HG03571 (cell line): ENCODE results near the gene KLHDC4.
"Not testable (repeated sequence)": the region's sequence is repeated elsewhere in the genome, so short reads cannot be mapped to it uniquely, and the experiment has no call there.

Experiments used
- ATAC-seq: cut with Tn5 transposase; IDR thresholded peaks from one replicate; pipeline ENCODE4 v1.9.1; 2021; ENCODE audit not compliant: unreplicated experiment

The KLHDC4 gene

DNA sequence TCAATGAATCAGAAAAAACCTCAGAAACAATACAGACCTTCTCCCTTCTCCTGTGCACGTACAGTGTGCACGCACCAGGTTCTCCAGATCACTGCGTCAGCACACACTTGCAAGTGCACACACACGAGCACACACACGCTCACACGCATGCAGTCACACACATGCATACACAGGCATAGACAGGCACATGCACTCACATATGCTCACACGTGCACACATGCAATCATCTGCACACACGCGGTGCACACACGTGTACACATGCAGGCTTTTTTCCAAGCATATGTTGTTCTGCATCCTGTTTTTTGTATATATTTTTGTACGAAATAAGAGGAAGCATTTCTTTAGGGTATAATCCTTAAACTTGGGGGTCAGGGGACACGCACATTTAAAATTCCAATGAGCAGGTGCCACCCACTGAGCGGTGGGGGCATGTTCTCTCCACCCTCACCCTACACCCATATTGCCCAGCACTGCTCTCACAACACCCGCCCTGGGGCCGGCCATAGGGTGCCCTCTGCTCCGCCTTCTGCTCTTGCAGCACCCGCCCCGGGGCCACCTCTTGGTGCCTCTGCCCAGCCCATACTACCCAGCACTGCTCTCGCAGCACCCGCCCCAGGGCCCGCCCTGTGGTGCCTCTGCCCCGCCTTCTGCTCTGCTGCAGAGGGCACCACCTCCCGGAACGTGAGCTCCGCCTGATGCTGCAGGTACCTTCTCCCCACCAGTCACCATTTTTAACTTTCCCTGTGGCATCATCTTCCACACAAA, 20.9 kb downstream of the KLHDC4 start:
- ATAC-seq, result no peak

DNA sequence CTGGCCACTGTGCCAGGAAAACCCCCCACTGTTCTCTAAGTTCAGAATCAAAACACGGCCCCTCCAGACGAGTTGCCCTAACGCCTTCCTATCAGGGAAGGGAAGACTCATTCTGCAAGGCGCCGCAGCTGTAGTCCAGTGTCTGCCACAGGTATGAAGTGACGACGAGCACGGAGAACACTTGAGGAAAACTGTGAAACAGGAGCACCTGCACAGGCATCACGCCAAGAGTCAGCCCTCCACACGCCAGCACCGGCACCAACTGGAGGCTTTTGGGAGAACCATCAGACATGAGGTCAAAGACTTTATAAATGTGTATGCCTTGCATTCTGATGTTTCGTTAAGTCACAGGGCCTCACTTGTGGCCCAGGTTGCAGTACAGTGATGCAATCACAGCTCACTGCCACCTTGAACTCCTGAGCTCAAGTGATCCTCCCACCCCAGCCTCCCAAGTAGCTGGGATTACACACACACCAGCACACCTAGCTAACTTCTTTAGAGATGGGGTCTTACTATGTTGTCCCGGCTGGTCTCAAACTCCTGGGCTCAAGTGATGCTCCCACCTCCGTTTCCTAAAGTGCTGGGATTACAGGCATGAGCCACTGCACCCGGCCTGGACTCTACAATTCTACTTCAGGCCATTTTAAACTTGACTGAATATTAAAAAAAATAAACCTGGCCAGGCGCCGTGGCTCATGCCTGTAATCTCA, 22.9 kb downstream of the KLHDC4 start:
- no peak for ATAC-seq

DNA sequence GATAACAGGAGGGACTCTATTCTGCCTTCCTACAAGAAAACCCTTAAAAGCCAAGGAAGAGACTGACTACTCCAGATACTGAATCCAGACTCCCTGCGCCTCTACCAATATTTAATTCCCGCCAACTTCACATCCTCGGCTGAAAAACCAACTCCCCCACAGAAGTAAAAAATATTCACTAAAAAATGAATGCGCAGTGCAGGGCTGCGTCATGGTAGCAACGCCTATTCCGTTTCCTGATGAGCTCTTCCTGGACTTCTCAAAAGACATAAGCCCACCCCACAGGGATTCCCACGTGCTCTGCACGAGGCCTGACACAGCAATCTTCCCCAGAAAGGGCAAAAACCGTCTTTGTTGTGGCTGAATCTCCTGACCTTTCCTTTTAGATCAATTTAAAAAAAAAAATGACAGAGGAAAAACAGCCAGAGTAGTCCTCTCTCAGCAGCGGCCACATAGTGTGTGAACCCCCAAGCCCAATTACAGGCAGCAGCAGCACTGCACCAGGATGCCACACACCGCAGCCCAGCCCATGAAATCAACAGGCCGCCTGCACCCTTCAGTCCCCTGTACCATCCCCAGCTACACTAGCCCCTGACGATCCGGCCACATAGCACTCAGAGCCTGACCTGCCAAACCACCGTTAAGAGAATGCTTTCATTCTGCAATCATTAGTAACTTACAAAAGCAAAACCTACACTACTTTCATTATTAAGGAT, 23.9 kb downstream of the KLHDC4 start:
- ATAC-seq, result no peak

DNA sequence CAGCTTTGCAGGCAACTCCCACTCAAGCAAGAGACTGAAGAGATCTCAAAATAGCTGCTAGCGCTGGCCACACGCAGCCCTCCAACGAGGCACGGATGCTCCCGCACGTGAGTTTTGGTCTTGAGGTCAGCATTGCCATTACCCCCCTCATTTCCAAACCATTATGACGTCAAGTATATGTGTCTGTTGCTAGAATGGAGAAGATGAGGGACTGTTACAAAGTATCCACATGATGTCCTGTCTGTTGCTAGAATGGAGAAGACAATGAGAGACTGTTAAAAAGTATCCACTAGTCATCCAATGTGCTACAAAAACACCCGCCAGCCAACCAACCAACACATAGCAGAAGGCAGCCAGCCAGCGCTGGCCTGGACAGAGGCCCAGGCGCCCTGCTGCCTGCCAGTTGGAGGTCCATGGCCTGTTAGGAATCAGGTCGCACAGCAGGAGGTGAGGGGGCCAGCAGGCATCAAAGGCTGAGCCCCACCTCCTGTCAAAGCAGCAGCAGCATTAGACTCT, 24.8 kb downstream of the KLHDC4 start:
- ATAC-seq, result no peak

DNA sequence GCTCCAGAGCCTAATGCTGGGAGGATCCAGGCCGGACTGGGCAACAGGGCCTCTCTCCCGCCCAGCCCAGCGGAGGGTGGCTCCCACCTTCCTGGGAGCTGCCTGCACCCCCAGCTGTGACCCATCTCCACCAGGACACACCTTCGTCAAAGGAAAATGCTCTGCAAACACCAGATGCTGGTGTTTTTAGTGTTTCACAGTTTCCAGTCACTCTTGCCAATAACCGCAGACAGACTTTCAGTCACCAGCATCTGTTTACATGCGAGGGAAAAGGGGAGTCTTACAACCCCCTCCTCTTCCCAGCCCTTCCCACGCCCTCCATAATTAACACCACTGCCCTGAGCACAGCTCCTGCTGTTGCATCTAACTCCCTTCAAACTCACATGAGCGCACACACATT, 25.3 kb downstream of the KLHDC4 start:
- no peak for ATAC-seq

DNA sequence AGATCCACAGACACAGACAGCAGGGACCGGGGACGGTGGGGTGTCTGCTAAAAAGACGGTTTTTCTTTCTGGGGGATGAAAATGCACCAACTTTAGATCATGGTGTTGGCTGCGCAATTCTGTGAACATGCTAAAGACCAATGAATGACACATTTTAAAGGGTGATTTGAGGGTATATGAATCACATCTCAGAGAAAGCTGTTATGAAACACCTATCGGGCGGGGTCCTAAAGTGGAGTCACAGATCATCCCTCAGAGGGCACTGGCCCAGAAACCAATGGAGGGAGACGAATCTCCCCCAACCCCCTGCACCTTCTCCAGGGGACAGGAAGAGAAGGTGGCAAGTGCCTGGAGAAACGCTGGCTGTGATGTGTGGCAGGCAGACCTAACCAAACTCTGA, 26.0 kb downstream of the KLHDC4 start:
- ATAC-seq, result no peak

DNA sequence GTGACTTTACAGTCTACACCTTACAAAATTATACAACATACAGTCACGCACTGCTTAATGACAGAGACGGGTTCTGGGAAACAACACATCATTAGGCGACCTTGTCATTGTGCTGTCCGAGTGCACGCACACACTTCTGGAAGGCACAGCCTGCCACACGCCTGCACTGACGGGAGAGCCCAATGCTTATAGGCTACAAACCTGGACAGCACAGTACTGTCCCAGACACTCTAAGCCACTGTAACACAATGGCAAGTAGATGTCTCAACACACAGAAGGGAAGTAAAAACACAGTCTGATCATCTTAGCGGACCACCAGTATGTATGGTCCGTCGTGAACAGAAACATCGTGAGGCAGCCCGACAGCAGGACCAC, 29.8 kb downstream of the KLHDC4 start:
- ATAC-seq, result no peak

DNA sequence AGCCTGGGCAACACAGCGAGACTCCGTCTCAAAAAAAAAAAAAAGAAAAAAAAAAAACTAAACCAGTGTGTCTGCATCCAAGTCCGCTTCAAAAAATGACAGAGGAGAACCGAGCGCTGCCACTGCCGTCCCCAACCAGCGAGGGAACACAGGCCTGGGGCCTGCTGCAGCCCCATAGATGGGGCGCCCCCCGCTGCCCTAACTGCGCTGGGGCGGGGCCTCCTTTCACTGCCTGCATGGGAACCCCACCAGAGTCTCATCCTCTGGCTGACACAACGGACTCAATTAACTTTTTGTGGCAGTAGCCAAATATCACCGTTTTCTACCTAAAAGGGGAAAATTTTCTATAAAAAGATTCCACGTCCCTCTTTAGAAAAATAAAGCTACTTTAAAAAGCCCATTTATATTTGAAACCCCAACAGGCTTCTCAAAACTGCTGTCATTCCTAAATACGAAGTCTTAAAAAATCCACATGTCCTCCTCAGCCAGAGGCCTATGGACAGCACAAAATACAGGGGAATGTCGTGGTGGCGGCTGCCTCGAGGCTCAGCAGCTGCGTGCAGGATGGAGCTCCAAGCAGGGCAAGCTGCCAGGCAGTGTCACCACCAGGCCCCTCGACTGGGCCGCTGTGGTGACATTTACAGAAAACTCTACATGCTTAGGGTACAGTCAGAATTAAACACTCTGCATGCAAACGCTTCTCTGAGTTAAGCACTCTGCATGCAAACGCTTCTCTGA, 30.3 kb downstream of the KLHDC4 start:
- ATAC-seq, result no peak

DNA sequence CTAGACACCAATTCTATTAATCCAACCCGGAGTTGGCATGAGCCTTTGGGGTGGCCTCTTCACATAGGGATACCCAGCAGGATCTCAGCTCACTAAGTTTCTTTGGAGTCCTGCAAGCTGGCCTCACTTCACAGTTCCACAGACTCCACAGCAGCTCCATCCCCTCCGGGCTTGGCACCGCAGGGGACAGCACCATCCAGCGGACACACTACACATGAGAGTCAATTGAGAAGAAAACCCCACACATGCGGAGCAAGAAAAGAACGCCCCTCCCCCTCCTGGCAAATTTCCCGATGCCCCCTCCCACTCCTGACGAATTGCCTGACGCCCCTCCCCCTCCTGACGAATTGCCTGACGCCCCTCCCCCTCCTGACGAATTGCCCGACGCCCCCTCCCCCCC, 31.1 kb downstream of the KLHDC4 start:
- no peak for ATAC-seq

DNA sequence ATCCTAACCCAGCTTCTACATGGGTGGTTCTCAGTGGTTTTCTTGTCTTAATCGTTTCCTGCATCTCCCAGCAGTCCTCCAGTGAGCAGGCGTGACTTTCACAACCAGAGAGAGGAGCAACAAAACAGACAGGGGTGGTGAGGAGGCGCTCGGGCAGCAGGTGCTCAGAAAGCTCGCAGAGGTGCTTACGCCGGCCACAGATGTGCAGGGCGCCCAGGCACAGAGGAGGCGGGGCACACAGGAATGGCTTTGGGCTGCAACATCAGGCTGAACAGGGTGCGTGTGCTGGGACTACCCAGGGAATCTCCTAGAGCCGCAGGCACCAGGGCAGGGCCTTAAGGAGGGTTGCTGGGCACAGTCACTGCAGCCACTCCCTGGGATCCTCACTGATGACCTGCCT, 32.6 kb downstream of the KLHDC4 start:
- no peak for ATAC-seq

DNA sequence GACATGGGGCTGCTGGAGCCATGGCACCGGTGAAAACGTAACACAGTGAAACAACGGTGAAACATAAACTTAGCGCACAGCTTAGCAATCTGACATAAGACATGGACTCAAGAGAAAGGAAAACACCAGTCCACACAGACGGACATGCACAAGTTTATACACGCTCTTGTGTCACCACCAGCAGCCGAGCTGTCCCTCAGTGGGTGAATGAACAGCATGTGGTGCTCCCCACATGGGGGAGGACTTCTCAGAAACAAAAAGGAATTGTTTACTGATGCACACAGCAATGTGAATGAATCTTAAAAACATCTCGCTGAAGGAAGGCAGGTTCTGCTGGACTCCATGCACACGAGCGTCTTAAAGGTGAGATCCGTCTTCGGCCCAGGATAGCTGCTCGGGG, 34.2 kb downstream of the KLHDC4 start:
- ATAC-seq, result no peak

DNA sequence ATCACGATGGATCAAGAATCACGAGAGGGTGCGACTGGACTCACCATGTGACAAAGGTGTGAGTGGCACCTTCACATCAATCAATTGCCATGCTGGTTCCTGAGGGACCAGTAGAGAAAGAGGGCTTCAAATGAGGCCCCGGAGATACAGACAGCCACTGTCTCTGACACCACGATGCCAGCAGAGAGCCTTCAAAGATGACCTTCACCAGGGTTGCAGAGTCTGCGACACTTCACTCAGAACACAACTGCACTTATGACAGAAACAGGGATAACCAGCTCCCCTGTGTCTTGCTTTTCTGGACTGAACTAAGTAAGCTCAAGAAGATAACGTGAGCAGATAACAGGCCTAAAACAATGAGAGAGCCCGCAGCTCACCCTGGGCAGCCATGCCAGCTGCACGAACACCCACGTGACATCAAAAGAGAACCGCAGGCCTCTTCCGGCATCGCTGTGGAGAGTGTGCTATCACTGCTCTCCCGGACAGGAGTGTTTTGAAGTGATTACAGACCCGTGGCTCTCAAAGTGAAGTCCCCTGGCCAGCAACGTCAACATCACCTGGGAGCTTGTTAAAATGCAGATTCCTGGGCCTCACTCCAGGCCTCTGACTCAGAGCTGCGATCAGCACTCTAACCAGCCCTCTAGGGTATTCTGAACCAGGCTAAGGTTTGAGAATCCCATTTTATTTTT, 36.4 kb downstream of the KLHDC4 start:
- ATAC-seq, result no peak

DNA sequence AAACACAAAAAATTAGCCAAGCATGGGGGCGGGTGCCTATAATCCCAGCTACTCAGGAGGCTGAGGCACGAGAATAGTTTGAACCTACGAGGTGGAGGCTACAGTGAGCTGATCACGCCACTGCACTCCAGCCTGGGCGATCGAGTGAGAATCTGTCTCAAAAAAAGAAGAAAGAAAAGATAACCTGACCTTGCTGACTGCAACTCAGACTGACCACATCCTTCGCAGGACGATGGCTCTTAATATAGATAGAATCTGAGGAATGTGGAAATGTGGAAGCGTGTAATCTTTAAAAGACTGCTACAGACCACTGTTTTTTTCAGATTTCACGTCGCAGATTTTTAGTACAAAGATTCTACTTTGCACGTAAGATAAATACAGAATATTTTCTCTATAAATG, 37.8 kb downstream of the KLHDC4 start:
- no peak for ATAC-seq

DNA sequence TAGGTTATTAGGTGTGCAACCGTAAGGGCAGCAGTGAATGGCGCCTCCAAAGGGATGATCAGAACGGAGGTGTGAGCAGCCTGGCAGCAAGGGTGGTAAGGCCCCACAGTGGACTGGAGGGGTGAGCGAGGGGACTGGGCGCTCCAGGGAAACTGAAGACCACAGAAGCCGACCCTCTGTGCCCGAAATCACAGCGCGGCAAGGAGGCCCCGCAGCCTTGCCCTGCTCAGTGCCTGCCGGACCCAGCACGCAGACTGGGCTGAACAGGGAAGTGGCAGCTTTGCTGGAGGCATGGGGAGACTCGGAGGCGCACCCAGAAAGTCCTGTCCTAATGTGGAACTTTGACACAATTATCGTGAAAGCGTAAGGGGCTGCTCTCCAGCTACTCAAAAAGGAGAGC, 38.4 kb downstream of the KLHDC4 start:
- no peak for ATAC-seq

DNA sequence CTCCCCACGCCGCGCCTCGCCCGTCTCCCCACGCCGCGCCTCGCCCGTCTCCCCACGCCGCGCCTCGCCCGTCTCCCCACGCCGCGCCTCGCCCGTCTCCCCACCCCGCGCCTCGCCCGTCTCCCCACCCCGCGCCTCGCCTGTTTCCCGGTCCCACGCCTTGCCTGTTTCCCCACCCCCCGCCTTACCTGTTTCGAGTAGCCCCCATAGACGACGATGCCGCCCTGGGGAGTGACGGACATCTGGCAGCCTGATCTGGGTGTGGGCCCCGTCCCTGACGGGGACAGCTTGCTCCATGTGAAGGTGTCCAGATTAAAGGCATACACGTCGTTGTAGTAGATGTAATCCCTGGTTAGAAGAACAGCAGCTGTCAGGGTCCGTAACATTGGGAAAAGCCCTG, 39.2 kb downstream of the KLHDC4 start:
- not testable (repeated sequence) for ATAC-seq

DNA sequence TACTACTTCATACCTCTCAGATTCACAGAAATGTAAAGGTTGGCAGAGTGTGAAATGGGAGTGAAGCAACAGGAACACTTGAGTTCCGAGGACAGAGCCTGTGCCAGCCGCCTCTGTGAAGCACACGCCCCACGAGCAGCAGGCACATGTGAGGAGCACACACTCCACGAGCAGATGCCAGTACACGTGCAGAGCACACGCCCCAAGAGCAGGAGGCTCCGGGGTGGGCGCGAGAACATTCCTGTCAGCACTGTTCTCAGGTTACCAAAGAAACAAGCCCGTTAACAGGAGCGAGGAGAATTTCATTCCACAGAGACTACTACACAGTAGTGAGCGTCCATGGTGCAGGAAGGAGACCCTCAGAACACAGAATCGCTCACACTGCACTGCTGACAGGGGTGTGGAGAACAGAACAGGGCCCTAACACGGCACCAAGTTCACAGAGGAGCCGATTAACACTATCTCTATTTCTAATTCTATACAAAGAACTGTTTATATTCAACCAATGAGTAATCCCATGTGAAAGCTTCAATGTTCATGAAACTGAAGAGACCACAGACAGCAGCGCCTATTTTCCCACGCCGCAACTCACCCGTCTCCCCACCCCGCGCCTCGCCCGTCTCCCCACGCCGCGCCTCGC, 40.1 kb downstream of the KLHDC4 start:
- ATAC-seq, result no peak

DNA sequence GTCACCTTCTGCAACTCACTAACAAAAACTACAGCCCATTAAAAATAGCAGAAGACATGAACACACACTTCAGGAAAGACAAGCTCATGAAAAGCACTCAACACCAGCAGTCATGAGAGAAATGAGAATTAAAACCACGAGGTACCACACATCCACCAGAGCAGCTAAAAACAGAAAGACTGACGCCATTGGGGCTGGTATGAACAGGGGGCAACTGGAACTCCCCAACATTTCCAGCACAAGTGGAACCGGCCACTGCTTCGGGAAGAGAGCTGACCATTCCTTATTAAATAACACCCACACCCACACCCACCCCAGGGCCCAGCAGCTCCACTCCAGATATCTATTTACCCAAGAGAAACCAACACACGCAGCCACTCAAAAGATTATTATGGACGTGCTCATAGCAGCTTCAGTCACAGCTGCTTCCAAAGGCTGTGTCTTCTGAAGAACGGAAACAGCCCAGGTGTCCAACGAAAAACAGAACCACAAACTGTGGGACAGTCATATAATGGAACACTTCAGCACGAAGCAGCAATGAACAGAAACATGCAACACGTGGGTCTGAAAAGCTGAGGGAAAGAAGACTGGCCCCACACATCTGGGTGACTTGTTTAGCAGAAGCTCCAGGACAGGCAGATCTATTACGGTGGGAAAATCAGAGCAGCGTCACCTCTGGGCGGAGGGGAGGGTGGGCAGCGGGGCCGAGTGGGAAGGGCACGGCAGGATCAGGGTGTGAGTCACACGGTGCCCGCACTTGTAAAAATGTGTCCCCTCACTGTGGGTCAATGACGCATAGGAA, 41.1 kb downstream of the KLHDC4 start:
- ATAC-seq, result no peak

DNA sequence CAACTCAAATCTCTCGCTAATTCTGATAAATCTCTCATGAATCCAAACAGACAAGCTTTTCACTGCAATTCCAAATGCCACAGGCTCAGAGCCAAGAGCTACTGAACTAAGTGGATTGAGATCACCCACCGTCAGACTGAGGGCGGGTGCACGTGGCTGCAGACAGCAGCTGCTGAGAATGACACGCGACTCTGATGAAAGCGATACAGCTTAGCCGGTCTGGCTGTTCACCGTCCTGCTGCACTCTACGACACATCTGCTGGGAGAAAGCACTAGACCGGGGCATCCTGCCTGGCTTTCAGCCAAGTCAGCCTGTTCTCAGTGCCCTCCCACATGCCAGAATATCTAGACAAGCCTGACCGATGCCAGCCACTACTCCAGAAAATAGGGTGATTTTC, 42.6 kb downstream of the KLHDC4 start:
- ATAC-seq, result no peak

DNA sequence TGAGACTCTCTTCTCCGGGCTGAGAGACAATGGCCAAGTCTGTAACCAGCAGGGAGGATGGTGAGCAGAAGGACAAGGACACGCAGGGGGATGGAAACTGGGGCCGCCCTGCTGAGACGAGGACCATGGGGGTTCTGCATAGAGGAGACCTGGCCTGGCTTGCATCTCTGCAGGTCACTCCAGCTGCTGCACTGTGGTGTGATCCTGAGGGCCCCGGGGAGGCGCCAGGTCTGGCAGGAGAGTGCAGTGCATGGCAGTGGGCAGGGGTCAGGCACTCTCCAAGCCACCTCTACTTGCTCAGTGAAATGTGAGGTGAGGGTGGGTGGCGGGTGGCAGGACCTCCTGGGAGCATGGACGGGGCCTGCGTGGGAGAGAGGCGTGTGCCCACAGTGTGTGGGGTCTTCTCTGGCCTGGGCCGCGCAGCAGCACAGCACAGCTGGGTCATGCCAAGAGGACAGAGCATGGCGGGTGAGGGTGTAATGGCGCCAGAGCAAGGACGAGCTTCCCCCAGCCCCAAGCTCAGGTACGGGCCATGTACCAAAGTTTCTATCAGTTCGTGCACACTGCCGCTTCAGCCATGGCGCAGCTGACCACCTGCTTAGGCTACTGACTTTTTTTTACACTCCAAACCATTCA, 43.1 kb downstream of the KLHDC4 start:
- no peak for ATAC-seq
